Fibroblast of pulmonary artery (primary cell): Measurements from ENCODE around the gene FEM1B.

Experiments
- DNase-seq: peaks from one replicate; pipeline ENCODE4 v3.0.0-alpha.2; 2010; ENCODE audit warnings: low read depth
- H3K4me3 ChIP-seq: replicated peaks from 2 replicates; pipeline ENCODE4 v1.5.1; 2011; ENCODE audit warnings: low read depth, mild to moderate bottlenecking, control low read depth, low read length, moderate library complexity
- TF ChIP-seq, protein P1 (sequence below): IDR thresholded peaks from 2 replicates; pipeline ENCODE4 v1.5.1; 2011; ENCODE audit warnings: mild to moderate bottlenecking, control low read depth, low read length, inconsistent platforms; ENCODE audit errors: missing control alignments

The FEM1B gene

DNA sequence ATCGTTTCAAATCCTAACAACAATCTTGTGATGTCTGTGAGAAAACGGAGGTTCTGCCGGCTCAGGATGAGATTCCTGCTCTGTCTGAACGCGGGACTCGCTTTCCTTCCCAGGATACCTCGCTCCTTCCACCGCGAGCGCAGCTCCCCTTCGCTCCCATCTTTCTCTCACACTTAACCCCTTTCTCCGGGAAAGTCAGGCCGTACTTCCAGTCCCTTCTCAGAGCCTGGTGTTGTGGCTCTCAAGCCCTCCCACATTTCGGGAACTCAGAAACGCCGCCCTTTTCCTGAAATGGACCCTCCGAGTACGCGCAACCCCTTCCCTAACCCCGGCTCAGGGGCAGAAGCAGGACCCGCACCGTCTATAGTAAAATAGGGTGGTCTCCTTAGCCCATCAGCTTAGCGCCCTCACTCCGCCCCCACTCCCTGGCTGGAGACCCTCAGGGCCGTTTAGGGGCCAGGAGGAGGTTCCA, 378 bp upstream of the FEM1B start:
- peak; percentile 69 for DNase-seq
- H3K4me3 ChIP-seq = peak overlapping the region; percentile 92

DNA sequence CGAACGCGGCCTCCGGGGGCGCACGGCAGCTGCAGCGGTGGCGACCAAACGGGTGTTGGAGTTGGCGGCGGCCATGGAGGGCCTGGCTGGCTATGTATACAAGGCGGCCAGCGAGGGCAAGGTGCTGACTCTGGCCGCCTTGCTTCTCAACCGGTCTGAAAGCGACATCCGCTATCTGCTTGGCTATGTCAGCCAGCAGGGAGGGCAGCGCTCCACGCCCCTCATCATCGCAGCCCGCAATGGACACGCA, 725 bp downstream of the FEM1B start:
- no peak for DNase-seq
- TF ChIP-seq, protein P1, sequence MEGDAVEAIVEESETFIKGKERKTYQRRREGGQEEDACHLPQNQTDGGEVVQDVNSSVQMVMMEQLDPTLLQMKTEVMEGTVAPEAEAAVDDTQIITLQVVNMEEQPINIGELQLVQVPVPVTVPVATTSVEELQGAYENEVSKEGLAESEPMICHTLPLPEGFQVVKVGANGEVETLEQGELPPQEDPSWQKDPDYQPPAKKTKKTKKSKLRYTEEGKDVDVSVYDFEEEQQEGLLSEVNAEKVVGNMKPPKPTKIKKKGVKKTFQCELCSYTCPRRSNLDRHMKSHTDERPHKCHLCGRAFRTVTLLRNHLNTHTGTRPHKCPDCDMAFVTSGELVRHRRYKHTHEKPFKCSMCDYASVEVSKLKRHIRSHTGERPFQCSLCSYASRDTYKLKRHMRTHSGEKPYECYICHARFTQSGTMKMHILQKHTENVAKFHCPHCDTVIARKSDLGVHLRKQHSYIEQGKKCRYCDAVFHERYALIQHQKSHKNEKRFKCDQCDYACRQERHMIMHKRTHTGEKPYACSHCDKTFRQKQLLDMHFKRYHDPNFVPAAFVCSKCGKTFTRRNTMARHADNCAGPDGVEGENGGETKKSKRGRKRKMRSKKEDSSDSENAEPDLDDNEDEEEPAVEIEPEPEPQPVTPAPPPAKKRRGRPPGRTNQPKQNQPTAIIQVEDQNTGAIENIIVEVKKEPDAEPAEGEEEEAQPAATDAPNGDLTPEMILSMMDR = peak; percentile 30
- peak overlapping the region; percentile 92 for H3K4me3 ChIP-seq

More for the DNA sequence above, 378 bp upstream of the FEM1B start:
- TF ChIP-seq, protein P1 = no peak

DNA sequence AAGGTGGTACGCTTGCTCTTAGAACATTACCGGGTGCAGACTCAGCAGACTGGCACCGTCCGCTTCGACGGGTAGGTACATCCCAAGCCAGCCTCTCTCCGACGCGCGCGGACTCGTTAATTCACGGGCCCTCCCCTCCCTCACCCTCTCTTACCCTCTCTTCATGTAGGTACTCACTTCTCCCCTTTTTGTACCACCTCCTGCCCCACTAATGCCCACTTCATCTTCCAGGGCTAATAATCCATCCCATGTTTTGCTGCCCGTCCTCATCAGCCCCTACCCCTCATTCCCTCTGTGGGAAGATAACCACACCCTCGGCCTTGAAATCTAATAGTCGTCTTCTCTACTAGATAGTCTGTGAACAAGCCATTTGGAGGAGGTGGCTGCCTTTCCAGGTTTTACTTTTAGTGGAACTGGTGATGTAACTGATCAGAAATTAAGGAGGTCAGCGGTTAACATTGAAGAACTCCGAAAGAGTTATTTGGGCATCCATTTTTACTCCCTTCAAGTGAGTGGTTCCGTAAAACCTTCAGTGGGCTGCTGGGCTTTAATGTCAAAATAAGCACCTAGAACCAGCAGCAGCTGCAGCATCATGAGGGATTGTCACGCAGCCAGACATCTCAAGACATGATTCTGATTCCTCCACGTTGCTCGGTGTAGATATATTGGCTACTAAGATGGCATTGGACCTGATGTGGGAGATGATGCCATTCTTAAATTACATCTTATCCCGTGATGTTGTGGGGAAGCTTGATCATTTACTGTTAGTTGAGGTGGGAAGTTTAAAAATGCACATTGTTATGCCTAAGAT, 1.3 kb downstream of the FEM1B start:
- TF ChIP-seq, protein P1 = no peak
- no peak for DNase-seq
- peak overlapping the region; percentile 92 for H3K4me3 ChIP-seq

DNA sequence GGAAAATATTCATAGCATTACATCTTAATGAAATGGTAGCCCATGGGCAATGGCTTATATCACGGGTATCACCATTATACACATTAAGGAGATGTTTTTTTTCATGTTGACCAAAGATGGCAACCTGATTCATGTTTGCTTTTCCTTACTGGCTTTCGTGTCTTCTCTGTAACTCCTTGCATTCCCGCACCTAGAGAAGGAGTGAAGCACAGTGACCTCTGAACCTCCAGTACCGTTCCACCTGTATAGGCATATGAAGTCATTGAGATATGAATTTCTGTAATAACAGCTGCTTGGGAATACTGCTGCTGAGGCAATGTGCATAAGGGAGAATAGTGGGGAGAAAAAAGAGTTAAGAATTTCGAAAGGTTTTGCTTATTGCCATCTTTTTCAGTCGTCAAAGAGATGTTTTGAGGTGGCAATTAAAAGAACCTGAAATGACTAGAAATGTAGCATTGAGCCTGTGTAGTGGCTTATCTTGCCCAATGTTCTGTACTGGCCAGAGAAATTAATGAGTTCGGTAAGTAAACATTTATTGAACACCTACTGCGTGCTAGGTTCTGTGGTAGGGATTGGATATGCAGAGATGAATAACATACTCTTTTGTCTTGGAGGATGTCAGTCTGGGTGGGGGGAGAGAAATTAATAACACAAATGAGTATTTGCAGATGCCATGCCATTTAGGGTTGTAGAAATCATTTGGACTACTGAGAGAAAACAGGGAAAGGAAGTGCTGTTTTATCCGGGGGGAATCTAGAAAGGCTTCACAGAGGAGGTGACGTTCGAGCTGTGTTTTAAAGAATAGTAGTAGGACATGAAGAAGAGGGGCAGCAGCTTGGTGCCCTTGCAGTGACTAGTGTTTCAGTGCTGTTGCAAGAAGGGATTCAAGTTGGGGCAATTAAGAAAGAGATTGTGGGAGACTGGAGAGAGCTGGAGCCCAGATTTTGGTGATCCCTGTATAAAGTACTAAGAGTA, 2.5 kb downstream of the FEM1B start:
- no peak for DNase-seq
- peak overlapping the region; percentile 92 for H3K4me3 ChIP-seq
- TF ChIP-seq, protein P1 = no peak

DNA sequence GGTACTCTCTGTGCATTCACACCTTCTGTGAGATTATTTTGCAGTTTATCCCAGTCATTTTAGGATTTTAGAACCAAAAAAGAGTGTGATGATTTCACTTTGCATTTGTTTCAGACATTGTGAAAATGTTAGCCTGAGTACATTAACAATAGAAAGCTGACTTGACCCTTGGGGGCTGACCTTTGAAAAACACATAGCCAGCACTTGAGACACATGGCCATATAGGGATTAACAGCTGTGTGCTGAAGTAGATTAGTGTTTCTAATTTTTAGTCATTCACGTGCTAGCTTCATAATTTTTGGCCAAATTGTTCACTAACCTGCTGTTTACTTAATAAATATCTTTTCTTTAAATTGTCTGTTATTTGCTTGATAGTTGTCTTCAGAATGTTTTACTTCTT, 3.5 kb downstream of the FEM1B start:
- H3K4me3 ChIP-seq = peak overlapping the region; percentile 92
- TF ChIP-seq, protein P1 = no peak
- DNase-seq = no peak

DNA sequence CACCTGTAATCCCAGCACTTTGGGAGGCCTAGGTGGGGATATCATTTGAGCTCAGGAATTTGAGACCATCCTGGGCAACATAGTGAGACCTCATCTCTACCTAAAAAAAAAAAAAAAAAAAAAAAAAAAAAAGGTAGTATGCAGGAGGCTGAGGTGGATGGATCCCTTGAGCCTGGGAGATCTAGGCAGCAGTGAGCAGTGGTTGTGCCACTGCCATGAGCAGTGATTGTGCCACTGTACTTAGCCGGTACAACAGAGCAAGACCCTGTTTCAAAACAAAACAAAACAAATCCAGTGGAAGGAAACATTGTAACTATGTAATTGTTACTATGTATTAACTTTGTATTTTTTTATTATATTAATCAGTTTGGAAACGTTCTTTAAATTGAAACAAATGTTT, 5.9 kb downstream of the FEM1B start:
- DNase-seq = no peak
- no peak overlapping the region for H3K4me3 ChIP-seq
- TF ChIP-seq, protein P1 = no peak
